CD4-positive, alpha-beta T cell treated with Interleukin-2 at 100 ng/mL for 4 hours (primary cell): ENCODE measurements around the gene ODF2L.

ENCODE experiments used
- DNase-seq: peaks from one replicate; pipeline ENCODE4 v3.0.0-alpha.2; 2020; ENCODE audit warnings: low spot score

The ODF2L gene

GRCh38 chr1:86395751-86396497, at the start of gene ODF2L:
Gene ODF2L (minus strand): TSS chr1:86396323. CDS start chr1:86387027, 9,296 bp downstream.
- peak; percentile 88 for DNase-seq

- no peak for DNase-seq
Observed at GRCh38 chr1:86445919-86446318, 49.8 kb upstream of the ODF2L start.

- no peak for DNase-seq
Observed at GRCh38 chr1:86441997-86442396, 45.9 kb upstream of the ODF2L start.

- DNase-seq, result peak; percentile 6
Observed at GRCh38 chr1:86441581-86441980, 45.5 kb upstream of the ODF2L start.

- DNase-seq, result no peak
Observed at GRCh38 chr1:86436041-86436440, 39.9 kb upstream of the ODF2L start.

- no peak for DNase-seq
Observed at GRCh38 chr1:86435327-86435726, 39.2 kb upstream of the ODF2L start.

GRCh38 chr1:86434059-86434458, 37.9 kb upstream of the ODF2L start:
- no peak for DNase-seq

- DNase-seq, result no peak
Observed at GRCh38 chr1:86430376-86430775, 34.3 kb upstream of the ODF2L start.

- peak; percentile 20 for DNase-seq
Observed at GRCh38 chr1:86429835-86430234, 33.7 kb upstream of the ODF2L start.

GRCh38 chr1:86429122-86429725, 33.1 kb upstream of the ODF2L start:
- DNase-seq, result no peak

GRCh38 chr1:86423873-86424272, 27.8 kb upstream of the ODF2L start, which contains the start of gene CLCA2:
Gene CLCA2 (plus strand): TSS chr1:86424171. CDS start chr1:86424248, 77 bp downstream.
- DNase-seq, result no peak

GRCh38 chr1:86423473-86423872, 27.4 kb upstream of the ODF2L start:
- no peak for DNase-seq

- no peak for DNase-seq
Observed at GRCh38 chr1:86421601-86422280, 25.6 kb upstream of the ODF2L start.

- DNase-seq, result peak; percentile 59
Observed at GRCh38 chr1:86419277-86419903, 23.3 kb upstream of the ODF2L start.

GRCh38 chr1:86416343-86416742, 20.2 kb upstream of the ODF2L start:
- DNase-seq, result no peak

GRCh38 chr1:86410879-86411278, 14.8 kb upstream of the ODF2L start:
- no peak for DNase-seq

GRCh38 chr1:86409416-86410021, 13.4 kb upstream of the ODF2L start:
- DNase-seq, result no peak

- no peak for DNase-seq
Observed at GRCh38 chr1:86396498-86396890, 371 bp upstream of the ODF2L start.

- DNase-seq, result no peak
Observed at GRCh38 chr1:86394416-86394815, 1.7 kb downstream of the ODF2L start.

GRCh38 chr1:86389307-86389706, 6.8 kb downstream of the ODF2L start:
- peak; percentile 38 for DNase-seq

GRCh38 chr1:86388777-86389176, 7.3 kb downstream of the ODF2L start:
- DNase-seq, result no peak
